ENCODE measurements around the gene CDK6. TPM values are rescaled to one million over a fixed set of nuclear protein-coding genes. Genes with fewer than 3 reads are reported as not detected.
A peak's percentile ranks its signal among the peaks of the same experiment; 100 is the strongest.

Gene CDK6
- polyA plus RNA-seq, 2 of the 4 experiments (the other 2 are of a cell fraction): 13.6 to 25.9 TPM

DNA sequence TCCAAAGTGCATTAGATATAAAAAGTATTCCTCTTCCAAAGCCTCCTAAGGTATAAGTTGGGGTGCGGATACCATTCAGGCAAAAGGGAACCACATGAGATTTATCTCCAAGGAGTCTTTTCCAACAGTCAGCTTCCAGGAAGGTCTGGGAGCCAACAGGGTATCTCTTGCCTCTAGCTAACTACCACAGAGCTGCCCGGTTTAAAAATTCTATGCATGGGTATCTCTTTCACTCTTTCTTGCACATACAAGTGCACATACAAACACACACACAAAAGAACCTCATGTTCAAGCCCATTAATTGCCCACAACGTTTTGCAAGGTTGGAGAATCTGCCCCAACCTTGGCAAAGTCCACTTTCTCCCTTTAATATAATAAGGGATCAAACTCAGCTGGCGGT, 80.7 kb downstream of the CDK6 start:
- FAIRE-seq (no peak), DNase-seq (ENCODE audit: low read depth in 1 of 2, low spot score in 1 of 2) (no peak), ATAC-seq (no peak)
- Histone ChIP-seq H3K4me3 (no peak overlapping the region), H3K27ac (peak overlapping the region; percentile 88 to 89; a peak in 5 of 6 replicates), H3K9me3 (no peaks in the 10 kb centered on the region), H3K4me2 (no peak overlapping the region), H3K4me1 (peaks cover 71% of the 10 kb centered on the region)
- ChIA-PET CTCF (interaction anchor here (0.6 to 2.6 kb wide), 4 partner anchors 10 to 135 kb away, joined by 3 to 11 read pairs (median 4); no protein-coding TSS in a partner anchor), POLR2A (no interaction called here)
- WGBS (ENCODE audit: missing lambda C conversion rate): 67% methylated on average over 4 of the region's 4 CpGs
- TF ChIP-seq, protein P1, sequence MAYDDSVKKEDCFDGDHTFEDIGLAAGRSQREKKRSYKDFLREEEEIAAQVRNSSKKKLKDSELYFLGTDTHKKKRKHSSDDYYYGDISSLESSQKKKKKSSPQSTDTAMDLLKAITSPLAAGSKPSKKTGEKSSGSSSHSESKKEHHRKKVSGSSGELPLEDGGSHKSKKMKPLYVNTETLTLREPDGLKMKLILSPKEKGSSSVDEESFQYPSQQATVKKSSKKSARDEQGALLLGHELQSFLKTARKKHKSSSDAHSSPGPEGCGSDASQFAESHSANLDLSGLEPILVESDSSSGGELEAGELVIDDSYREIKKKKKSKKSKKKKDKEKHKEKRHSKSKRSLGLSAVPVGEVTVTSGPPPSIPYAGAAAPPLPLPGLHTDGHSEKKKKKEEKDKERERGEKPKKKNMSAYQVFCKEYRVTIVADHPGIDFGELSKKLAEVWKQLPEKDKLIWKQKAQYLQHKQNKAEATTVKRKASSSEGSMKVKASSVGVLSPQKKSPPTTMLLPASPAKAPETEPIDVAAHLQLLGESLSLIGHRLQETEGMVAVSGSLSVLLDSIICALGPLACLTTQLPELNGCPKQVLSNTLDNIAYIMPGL (CRISPR knock-in tag; IDR thresholded peaks at IDR 0.05; ENCODE audit: borderline replicate concordance): no peak
- TF ChIP-seq FOXS1 (CRISPR knock-in tag; IDR thresholded peaks at IDR 0.05): no peak
- TF ChIP-seq TFCP2L1 (CRISPR knock-in tag; IDR thresholded peaks at IDR 0.05): no peak

DNA sequence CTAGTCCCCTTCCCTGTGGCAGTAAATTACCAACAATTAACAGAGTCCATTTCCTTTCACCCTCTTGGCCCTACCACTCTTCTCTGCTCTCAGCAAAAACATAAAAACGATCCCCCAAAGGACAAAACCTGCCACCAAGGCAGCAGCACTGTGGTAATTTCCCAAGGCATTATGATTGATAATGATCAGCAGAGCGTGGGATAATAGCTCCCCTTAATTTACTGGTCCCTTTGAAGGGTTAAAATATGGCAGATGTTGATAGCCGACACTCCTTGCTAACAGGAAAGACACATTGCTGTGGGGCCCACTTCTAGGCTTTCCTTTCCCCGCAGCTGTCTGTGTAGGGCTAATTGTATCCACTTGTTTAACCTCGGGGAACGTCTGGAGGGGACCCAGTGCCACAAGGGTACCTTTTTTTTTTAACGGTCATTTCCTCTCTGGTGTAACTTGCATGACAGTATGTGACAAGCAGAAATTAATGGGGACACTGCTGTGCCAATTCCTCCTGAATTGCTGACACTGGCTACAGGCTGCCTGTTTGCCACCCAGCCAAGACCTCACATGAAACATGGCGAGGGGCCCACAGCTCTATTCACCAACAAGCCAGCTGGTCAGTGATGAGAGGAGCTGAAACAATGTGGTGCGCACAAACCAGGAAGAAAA, 81.3 kb downstream of the CDK6 start:
- Histone ChIP-seq H3K4me2 (no peak overlapping the region), H3K4me1 (peaks cover 73% of the 10 kb centered on the region), H3K27ac (peak overlapping the region; percentile 88 to 89), H3K4me3 (no peak overlapping the region), H3K9me3 (no peaks in the 10 kb centered on the region)
- no peak for TF ChIP-seq EHMT2 (IDR thresholded peaks at IDR 0.05; ENCODE audit: low read depth)
- TF ChIP-seq FOXS1 (CRISPR knock-in tag; IDR thresholded peaks at IDR 0.05): no peak
- no peak for TF ChIP-seq EHF (CRISPR knock-in tag; IDR thresholded peaks at IDR 0.05)
- TF ChIP-seq ZC3H11A (IDR thresholded peaks at IDR 0.05): no peak
- no peak for ATAC-seq
- POLR2A ChIA-PET: interaction anchor here (1.1 kb wide), 1 partner anchor 11 kb away, joined by 3 read pairs; no protein-coding TSS in a partner anchor
- CTCF ChIA-PET: interaction anchor here (0.6 to 2.6 kb wide), 4 partner anchors 11 to 134 kb away, joined by 3 to 11 read pairs (median 4); no protein-coding TSS in a partner anchor
- WGBS (ENCODE audit: missing lambda C conversion rate): 93% methylated on average over 9 of the region's 9 CpGs
- no peak for DNase-seq (ENCODE audit: low read depth in 1 of 2, low spot score in 1 of 2)
- FAIRE-seq: no peak

- Histone ChIP-seq H3K4me1 (peaks cover 76% of the 10 kb centered on the region), H3K4me2 (peak overlapping the region; percentile 81), H3K4me3 (no peak overlapping the region), H3K9me3 (no peaks in the 10 kb centered on the region), H3K27ac (peak overlapping the region; percentile 88 to 89)
- FAIRE-seq (no peak), DNase-seq (ENCODE audit: low read depth in 1 of 2, low spot score in 1 of 2) (no peak), ATAC-seq (no peak)
- 89% methylated on average over 3 of the region's 3 CpGs for WGBS (ENCODE audit: missing lambda C conversion rate)
- ChIA-PET CTCF (interaction anchor here (2.6 kb wide), 1 partner anchor 79 kb away, joined by 11 read pairs; no protein-coding TSS in a partner anchor), POLR2A (interaction anchor here (0.5 to 1.1 kb wide), 2 partner anchors 12 to 258 kb away, joined by 3 read pairs; no protein-coding TSS in a partner anchor)
- TF ChIP-seq CBX8 (IDR thresholded peaks at IDR 0.05): no peak
- TF ChIP-seq MAFK (IDR thresholded peaks at IDR 0.05; ENCODE audit: partially characterized antibody): peak; percentile 72
These were observed 82.8 kb downstream of the CDK6 start for GRCh38 chr7:92753614-92754013.

DNA sequence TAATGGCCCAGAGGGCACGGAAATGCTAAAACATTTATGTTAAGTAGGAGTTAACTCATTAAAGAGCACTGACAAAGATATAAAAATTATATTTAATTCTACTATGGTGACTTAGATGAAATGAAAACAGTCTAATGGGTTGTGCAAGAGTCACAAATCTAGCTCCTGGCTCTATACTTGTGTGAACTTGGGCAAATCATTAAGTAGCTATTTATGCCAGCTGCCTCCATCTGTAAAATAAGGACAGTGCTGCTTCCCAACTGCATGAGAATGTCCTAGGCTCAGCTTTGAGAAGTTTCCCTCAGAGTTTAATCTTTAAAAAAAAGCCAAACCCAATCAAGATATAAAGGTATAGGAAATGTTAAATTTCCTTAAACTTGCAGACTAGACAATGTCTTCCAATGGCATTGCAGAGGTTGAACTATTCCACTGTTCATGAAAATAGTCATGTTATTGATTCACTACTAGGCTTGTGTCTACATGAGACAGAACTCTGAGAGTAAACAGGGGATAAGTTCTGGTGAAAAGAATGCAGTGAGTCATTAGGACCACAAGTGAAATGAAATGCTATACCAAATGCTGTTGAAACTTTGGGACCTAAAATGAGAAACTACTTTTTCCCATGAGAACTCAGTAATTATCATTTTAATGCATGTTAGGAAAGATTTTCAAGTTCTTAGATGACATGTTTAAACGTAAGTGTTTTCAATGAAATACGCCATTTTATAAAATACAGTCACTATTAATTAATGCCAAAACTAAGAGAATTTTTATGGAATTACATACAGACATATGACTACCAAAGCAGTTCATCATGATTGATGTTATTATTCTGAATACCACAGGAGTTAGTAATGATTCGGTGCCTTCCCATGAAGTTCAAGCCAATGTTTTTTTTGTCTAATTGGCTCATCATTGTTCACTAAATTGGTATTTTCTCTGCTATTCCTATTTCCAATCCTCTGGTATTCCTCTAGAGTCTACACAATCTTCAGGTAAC, 84.2 kb downstream of the CDK6 start:
- Histone ChIP-seq H3K4me3 (peak overlapping the region; percentile 5; the same call in 1 of the 3 replicates), H3K4me1 (peaks cover 90% of the 10 kb centered on the region), H3K9me3 (no peaks in the 10 kb centered on the region), H3K27ac (peak overlapping the region; percentile 88 to 89), H3K4me2 (peak overlapping the region; percentile 81)
- ChIA-PET POLR2A (no interaction called here), CTCF (interaction anchor here (0.8 to 1.1 kb wide), 2 partner anchors 9 to 81 kb away, joined by 3 read pairs; no protein-coding TSS in a partner anchor)
- peak; percentile 98 for FAIRE-seq
- ATAC-seq: peak; percentile 92
- DNase-seq (ENCODE audit: low read depth in 1 of 2, low spot score in 1 of 2): peak; percentile 68 to 91
- WGBS (ENCODE audit: missing lambda C conversion rate): 4% methylated on average over 4 of the region's 4 CpGs
- TF ChIP-seq JUNB (IDR thresholded peaks at IDR 0.05) (peak; percentile 94), MAX (IDR thresholded peaks at IDR 0.05) (peak; percentile 74), FOXS1 (CRISPR knock-in tag; IDR thresholded peaks at IDR 0.05) (peak; percentile 87; the same call in 1 of the 2 replicates), KDM5A (IDR thresholded peaks at IDR 0.05) (no peak), TP53 (CRISPR knock-in tag; IDR thresholded peaks at IDR 0.05) (no peak), POLR2AphosphoS2 (conservative IDR thresholded peaks at IDR 0.05; ENCODE audit: low read length) (no peak), GATA3 (IDR thresholded peaks at IDR 0.05; ENCODE audit: borderline replicate concordance) (peak; percentile 92), FOSL2 (IDR thresholded peaks at IDR 0.05) (peak; percentile 87), FOSL2 (CRISPR knock-in tag; IDR thresholded peaks at IDR 0.05) (peak; percentile 98), RAD21 (conservative IDR thresholded peaks at IDR 0.05 in 1 of 2, IDR thresholded peaks at IDR 0.05 in 1 of 2) (peak; percentile 23 to 26; a peak in 3 of 5 replicates), HOXB13 (CRISPR knock-in tag; IDR thresholded peaks at IDR 0.05; ENCODE audit: low read depth) (0 out of 2 replicates have a peak, but pooled peaks have one; percentile 47), BCL3 (IDR thresholded peaks at IDR 0.05) (0 out of 3 replicates have a peak, but pooled peaks have one; percentile 62), JUN (IDR thresholded peaks at IDR 0.05) (peak; percentile 84 to 90), CBX8 (IDR thresholded peaks at IDR 0.05) (no peak), ZSCAN20 (CRISPR knock-in tag; IDR thresholded peaks at IDR 0.05) (0 out of 2 replicates have a peak, but pooled peaks have one; percentile 12), EP300 (IDR thresholded peaks at IDR 0.05) (peak; percentile 82 to 84; a peak in 4 of 5 replicates)
- TF ChIP-seq, protein P2, sequence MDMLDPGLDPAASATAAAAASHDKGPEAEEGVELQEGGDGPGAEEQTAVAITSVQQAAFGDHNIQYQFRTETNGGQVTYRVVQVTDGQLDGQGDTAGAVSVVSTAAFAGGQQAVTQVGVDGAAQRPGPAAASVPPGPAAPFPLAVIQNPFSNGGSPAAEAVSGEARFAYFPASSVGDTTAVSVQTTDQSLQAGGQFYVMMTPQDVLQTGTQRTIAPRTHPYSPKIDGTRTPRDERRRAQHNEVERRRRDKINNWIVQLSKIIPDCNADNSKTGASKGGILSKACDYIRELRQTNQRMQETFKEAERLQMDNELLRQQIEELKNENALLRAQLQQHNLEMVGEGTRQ (IDR thresholded peaks at IDR 0.05): no peak

Data from A549 (cell line).